Neural cell (in vitro differentiated cells): ENCODE measurements around the gene ATP13A1. TPM values are rescaled to one million over a fixed set of nuclear protein-coding genes. Genes with fewer than 3 reads are reported as not detected.

ENCODE experiments used
- H2AFZ ChIP-seq: fragments of 200-600, 300-800 bp; sonication (generic), shearing (Covaris generic); 2 replicates; pipeline ENCODE4 v1.6.0; 2014; ENCODE audit warnings: low read depth, mild to moderate bottlenecking, antibody characterized with exemption, low read length, moderate library complexity
- H3F3A ChIP-seq: fragments of 200-600 bp; shearing (Covaris generic); 2 replicates; pipeline ENCODE4 v1.6.1; 2016; ENCODE audit warnings: mild to moderate bottlenecking, moderate library complexity, mixed read lengths, antibody characterized with exemption, low read length; ENCODE audit not compliant: insufficient read depth, poor library complexity, severe bottlenecking
- H3K27ac ChIP-seq: fragments of 200-600, 300-800 bp; sonication (generic), shearing (Covaris generic); 2 replicates; pipeline ENCODE4 v1.5.1; 2014; ENCODE audit warnings: mild to moderate bottlenecking, low read length, moderate library complexity
- H3K27me3 ChIP-seq: fragments of 300-800, 200-600 bp; sonication (generic), shearing (Covaris generic); 2 replicates; pipeline ENCODE4 v1.6.0; 2014; ENCODE audit warnings: mild to moderate bottlenecking, low read depth, low read length, moderate library complexity; ENCODE audit not compliant: insufficient read depth
- H3K36me3 ChIP-seq: fragments of 300-800, 200-600 bp; sonication (generic), shearing (Covaris generic); 2 replicates; pipeline ENCODE4 v1.5.1; 2014; ENCODE audit warnings: mild to moderate bottlenecking, antibody characterized with exemption, low read length, moderate library complexity; ENCODE audit not compliant: insufficient read depth
- H3K4me2 ChIP-seq: fragments of 300-800, 200-600 bp; sonication (generic), shearing (Covaris generic); 2 replicates; pipeline ENCODE4 v1.6.0; 2014; ENCODE audit warnings: mild to moderate bottlenecking, low read length
- H3K4me3 ChIP-seq: fragments of 300-800, 200-600 bp; sonication (generic), shearing (Covaris generic); 2 replicates; pipeline ENCODE4 v1.5.1; 2014; ENCODE audit warnings: mild to moderate bottlenecking, low read length, moderate library complexity
- H3K79me2 ChIP-seq: fragments of 200-600 bp; shearing (Covaris generic); replicated peaks from 2 replicates; pipeline ENCODE4 v1.6.0; 2014; ENCODE audit warnings: mild to moderate bottlenecking, low read length, moderate library complexity; ENCODE audit not compliant: insufficient read depth
- H3K9ac ChIP-seq: fragments of 300-800, 200-600 bp; sonication (generic), shearing (Covaris generic); 2 replicates; pipeline ENCODE4 v1.6.1; 2016; ENCODE audit warnings: mild to moderate bottlenecking, low read length, mixed read lengths
- H3K9me2 ChIP-seq: fragments of 200-600 bp; shearing (Covaris generic); 2 replicates; pipeline ENCODE4 v1.6.1; 2016; ENCODE audit warnings: mild to moderate bottlenecking, low read length, mixed read lengths; ENCODE audit not compliant: insufficient read depth
- H3K9me3 ChIP-seq: fragments of 200-600, 300-800 bp; sonication (generic), shearing (Covaris generic); 2 replicates; pipeline ENCODE4 v1.6.1; 2016; ENCODE audit warnings: mild to moderate bottlenecking, mixed run types, low read length, moderate library complexity, mixed read lengths
- H4K20me1 ChIP-seq: fragments of 200-600 bp; shearing (Covaris generic); 2 replicates; pipeline ENCODE4 v1.6.1; 2016; ENCODE audit warnings: mild to moderate bottlenecking, mixed run types; ENCODE audit not compliant: insufficient read depth
- EP300 ChIP-seq: fragments of 450-650 bp; conservative IDR thresholded peaks from 2 replicates; pipeline ENCODE4 v1.6.1; 2014; ENCODE audit warnings: antibody characterized with exemption, mild to moderate bottlenecking, moderate library complexity; ENCODE audit not compliant: poor library complexity, severe bottlenecking
- EZH2 ChIP-seq: fragments of 200-600, 300-800 bp; shearing (Covaris generic), sonication (generic); IDR thresholded peaks from 2 replicates; pipeline ENCODE4 v1.6.1; 2014; ENCODE audit warnings: antibody characterized with exemption, low read length, borderline replicate concordance, mild to moderate bottlenecking; ENCODE audit not compliant: insufficient read depth, poor library complexity, severe bottlenecking
- MXI1 ChIP-seq: fragments of 450-650 bp; conservative IDR thresholded peaks from 2 replicates; pipeline ENCODE4 v1.6.1; 2014; ENCODE audit warnings: antibody characterized with exemption, mild to moderate bottlenecking; ENCODE audit not compliant: poor library complexity, severe bottlenecking
- POLR2AphosphoS5 ChIP-seq: IDR thresholded peaks from 2 replicates; pipeline ENCODE4 v1.6.1; 2012
- RAD21 ChIP-seq: fragments of 450-650 bp; conservative IDR thresholded peaks from 2 replicates; pipeline ENCODE4 v1.6.1; 2014; ENCODE audit warnings: antibody characterized with exemption, mild to moderate bottlenecking, moderate library complexity
- SMC3 ChIP-seq: fragments of 450-650 bp; conservative IDR thresholded peaks from 2 replicates; pipeline ENCODE4 v1.6.1; 2014; ENCODE audit warnings: antibody characterized with exemption, mild to moderate bottlenecking, moderate library complexity; ENCODE audit not compliant: poor library complexity
- TAF1 ChIP-seq: IDR thresholded peaks from 2 replicates; pipeline ENCODE4 v1.6.1; 2012; ENCODE audit warnings: low read depth
- polyA plus RNA-seq: library from polyadenylated mRNA; depleted of rRNA; stranded (reverse); fragments of >200 nt; gene quantifications from 2 replicates; pipeline ENCODE4 v1.2.3, GENCODE V29; 2014
- TF ChIP-seq, protein P1 (sequence below): IDR thresholded peaks from 2 replicates; pipeline ENCODE4 v1.6.1; 2012; ENCODE audit warnings: borderline replicate concordance
- TF ChIP-seq, protein P2 (sequence below): fragments of 450-650 bp; IDR thresholded peaks from 2 replicates; pipeline ENCODE4 v1.5.1; 2014; ENCODE audit warnings: antibody characterized with exemption, mild to moderate bottlenecking, moderate library complexity; ENCODE audit not compliant: poor library complexity, severe bottlenecking

The ATP13A1 gene
- polyA plus RNA-seq, 1 donor from 2014 or later = 63.5 TPM

DNA sequence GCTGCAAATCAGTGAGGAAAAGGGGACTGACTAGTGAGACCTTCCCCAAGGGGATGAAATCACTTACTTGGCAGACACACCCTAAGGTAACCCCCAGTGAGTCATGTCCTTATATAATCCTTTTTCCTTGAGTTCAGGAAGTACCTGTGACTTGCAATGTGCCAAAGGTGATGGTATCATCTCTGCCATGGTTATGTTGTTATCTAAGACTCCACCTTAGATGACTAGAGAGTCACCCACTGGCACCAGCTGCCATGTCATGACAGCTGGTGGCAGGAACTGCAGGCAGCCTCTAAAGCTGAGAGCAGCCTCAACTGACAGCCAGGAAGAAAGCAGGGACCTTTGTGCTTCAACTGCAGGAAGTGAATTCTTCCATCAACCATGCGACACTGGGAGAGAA, 57.5 kb downstream of the ATP13A1 start:
- H3K4me3 ChIP-seq = no peak overlapping the region
- no peaks in the 10 kb centered on the region for H3K36me3 ChIP-seq
- no peaks in the 10 kb centered on the region for H3K79me2 ChIP-seq
- TF ChIP-seq, protein P1, sequence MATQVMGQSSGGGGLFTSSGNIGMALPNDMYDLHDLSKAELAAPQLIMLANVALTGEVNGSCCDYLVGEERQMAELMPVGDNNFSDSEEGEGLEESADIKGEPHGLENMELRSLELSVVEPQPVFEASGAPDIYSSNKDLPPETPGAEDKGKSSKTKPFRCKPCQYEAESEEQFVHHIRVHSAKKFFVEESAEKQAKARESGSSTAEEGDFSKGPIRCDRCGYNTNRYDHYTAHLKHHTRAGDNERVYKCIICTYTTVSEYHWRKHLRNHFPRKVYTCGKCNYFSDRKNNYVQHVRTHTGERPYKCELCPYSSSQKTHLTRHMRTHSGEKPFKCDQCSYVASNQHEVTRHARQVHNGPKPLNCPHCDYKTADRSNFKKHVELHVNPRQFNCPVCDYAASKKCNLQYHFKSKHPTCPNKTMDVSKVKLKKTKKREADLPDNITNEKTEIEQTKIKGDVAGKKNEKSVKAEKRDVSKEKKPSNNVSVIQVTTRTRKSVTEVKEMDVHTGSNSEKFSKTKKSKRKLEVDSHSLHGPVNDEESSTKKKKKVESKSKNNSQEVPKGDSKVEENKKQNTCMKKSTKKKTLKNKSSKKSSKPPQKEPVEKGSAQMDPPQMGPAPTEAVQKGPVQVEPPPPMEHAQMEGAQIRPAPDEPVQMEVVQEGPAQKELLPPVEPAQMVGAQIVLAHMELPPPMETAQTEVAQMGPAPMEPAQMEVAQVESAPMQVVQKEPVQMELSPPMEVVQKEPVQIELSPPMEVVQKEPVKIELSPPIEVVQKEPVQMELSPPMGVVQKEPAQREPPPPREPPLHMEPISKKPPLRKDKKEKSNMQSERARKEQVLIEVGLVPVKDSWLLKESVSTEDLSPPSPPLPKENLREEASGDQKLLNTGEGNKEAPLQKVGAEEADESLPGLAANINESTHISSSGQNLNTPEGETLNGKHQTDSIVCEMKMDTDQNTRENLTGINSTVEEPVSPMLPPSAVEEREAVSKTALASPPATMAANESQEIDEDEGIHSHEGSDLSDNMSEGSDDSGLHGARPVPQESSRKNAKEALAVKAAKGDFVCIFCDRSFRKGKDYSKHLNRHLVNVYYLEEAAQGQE = no peak
- TF ChIP-seq SMC3 (no peak), EZH2 (no peak), TAF1 (no peak), RAD21 (no peak), POLR2AphosphoS5 (no peak), MXI1 (no peak), EP300 (no peak)
- TF ChIP-seq, protein P2, sequence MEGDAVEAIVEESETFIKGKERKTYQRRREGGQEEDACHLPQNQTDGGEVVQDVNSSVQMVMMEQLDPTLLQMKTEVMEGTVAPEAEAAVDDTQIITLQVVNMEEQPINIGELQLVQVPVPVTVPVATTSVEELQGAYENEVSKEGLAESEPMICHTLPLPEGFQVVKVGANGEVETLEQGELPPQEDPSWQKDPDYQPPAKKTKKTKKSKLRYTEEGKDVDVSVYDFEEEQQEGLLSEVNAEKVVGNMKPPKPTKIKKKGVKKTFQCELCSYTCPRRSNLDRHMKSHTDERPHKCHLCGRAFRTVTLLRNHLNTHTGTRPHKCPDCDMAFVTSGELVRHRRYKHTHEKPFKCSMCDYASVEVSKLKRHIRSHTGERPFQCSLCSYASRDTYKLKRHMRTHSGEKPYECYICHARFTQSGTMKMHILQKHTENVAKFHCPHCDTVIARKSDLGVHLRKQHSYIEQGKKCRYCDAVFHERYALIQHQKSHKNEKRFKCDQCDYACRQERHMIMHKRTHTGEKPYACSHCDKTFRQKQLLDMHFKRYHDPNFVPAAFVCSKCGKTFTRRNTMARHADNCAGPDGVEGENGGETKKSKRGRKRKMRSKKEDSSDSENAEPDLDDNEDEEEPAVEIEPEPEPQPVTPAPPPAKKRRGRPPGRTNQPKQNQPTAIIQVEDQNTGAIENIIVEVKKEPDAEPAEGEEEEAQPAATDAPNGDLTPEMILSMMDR = no peak
- no peaks in the 10 kb centered on the region for H3F3A ChIP-seq
- H3K9ac ChIP-seq = no peak overlapping the region
- H4K20me1 ChIP-seq = no peaks in the 10 kb centered on the region
- no peaks in the 10 kb centered on the region for H3K9me2 ChIP-seq
- no peak overlapping the region for H2AFZ ChIP-seq
- no peak overlapping the region for H3K27ac ChIP-seq
- H3K27me3 ChIP-seq = no peaks in the 10 kb centered on the region
- H3K9me3 ChIP-seq = no peaks in the 10 kb centered on the region
- no peak overlapping the region for H3K4me2 ChIP-seq

DNA sequence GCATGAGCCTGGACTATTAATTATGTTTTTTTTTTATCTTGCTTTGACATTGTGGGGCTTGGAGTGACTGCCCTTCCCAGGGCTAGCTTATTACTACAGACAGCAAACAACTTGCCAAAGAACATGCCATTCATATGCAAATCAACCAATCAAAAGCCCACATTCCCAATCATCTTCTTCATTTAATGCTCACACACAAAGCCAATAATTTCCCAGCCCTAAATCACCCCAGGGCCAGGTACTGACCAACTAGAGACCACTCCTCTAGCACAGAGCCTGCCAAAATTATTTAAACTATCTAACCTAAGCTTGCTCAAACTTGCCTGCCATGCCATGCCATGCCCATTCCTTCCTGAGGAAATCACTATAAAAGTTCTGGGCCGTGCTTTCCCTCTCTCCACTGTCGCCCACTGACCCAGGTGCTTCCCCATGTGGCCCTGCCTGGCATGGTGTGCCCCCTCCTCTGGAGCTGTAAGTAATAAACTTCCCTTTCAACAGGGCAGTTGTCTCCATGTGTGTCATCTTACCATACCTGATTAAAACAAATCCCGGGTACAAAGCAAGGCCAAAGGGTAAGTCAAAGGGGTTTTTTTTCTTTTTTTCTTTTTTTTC, 60.7 kb downstream of the ATP13A1 start:
- TF ChIP-seq, protein P2 = no peak
- no peak for TF ChIP-seq MXI1
- no peak for TF ChIP-seq EZH2
- TF ChIP-seq RAD21 = no peak
- TF ChIP-seq, protein P1 = no peak
- no peak for TF ChIP-seq EP300
- no peak for TF ChIP-seq SMC3
- no peak for TF ChIP-seq POLR2AphosphoS5
- no peak for TF ChIP-seq TAF1
- Histone ChIP-seq H3K4me2 (no peak overlapping the region), H3K27ac (no peak overlapping the region), H3K9me3 (no peaks in the 10 kb centered on the region), H3K36me3 (no peaks in the 10 kb centered on the region), H3K9ac (no peak overlapping the region), H2AFZ (no peak overlapping the region), H3K79me2 (no peaks in the 10 kb centered on the region), H4K20me1 (no peaks in the 10 kb centered on the region), H3K4me3 (no peak overlapping the region), H3K9me2 (no peaks in the 10 kb centered on the region), H3K27me3 (no peaks in the 10 kb centered on the region), H3F3A (no peaks in the 10 kb centered on the region)
